Endothelial cell of umbilical vein (primary cell): Measurements from ENCODE around the gene AGFG2. TPM values are rescaled to one million over a fixed set of nuclear protein-coding genes. Genes with fewer than 3 reads are reported as not detected.

Experiments used
- BruUV-seq: library from RNA; stranded (reverse); fragments of 400-500 nt; replicated peaks from 2 replicates; lab custom pipeline; 2021; lab: Mats Ljungman, UMichigan
- CTCF ChIA-PET: fragments of 300-600, 350-600 bp; sonication (Branson Sonifier 250); formaldehyde crosslinking; loops from one replicate; lab custom pipeline; 2021; ENCODE audit warnings: antibody characterized with exemption, inconsistent platforms; lab: Charles Lee
- POLR2A ChIA-PET: fragments of 300-600, 350-600 bp; sonication (Branson Sonifier 250); formaldehyde crosslinking; loops from one replicate; lab custom pipeline; 2021; ENCODE audit warnings: antibody characterized with exemption, inconsistent platforms; lab: Charles Lee
- DNase-seq: peaks from one replicate; pipeline ENCODE4 v3.0.0-alpha.2; 2011; ENCODE audit warnings: low read depth, low spot score
- FAIRE-seq: peaks from 2 replicates; lab custom pipeline; 2011; peaks lifted over from hg19 to GRCh38; lab: Jason Lieb, UNC
- H2AFZ ChIP-seq: 2 replicates; pipeline ENCODE4 v1.6.0; 2012; ENCODE audit warnings: low read depth, low read length, control low read depth, inconsistent platforms
- H3K27ac ChIP-seq: 2 replicates; pipeline ENCODE4 v1.5.1; 2011; ENCODE audit warnings: low read depth, mild to moderate bottlenecking, control low read depth, low read length, moderate library complexity; ENCODE audit not compliant: insufficient read depth
- H3K27me3 ChIP-seq, 2 experiments: 2 replicates each; pipeline versions ENCODE4 v1.6.0 to v1.6.1; 2011; ENCODE audit warnings: low read length in 2 of 2, mixed read lengths in 1 of 2; ENCODE audit not compliant: control insufficient read depth in 2 of 2, insufficient read depth in 2 of 2
- H3K36me3 ChIP-seq, 2 experiments: 2 replicates in 1 of 2; 3 replicates in 1 of 2; pipeline ENCODE4 v1.5.1; 2011; ENCODE audit warnings: low read length in 2 of 2, mild to moderate bottlenecking in 1 of 2, moderate library complexity in 1 of 2; ENCODE audit not compliant: control insufficient read depth in 2 of 2, insufficient read depth in 2 of 2; ENCODE audit errors: extremely low read depth in 1 of 2
- H3K4me1 ChIP-seq: 3 replicates; pipeline ENCODE4 v1.5.1; 2011; ENCODE audit warnings: mild to moderate bottlenecking, low read length; ENCODE audit not compliant: control insufficient read depth, insufficient read depth; ENCODE audit errors: extremely low read depth
- H3K4me2 ChIP-seq: 2 replicates; pipeline ENCODE4 v1.6.1; 2011; ENCODE audit warnings: low read length, control low read depth, mixed read lengths; ENCODE audit not compliant: insufficient read depth
- H3K4me3 ChIP-seq, 3 experiments: fragments of 200-600 bp in 1 of 3; sonication (generic), shearing (Covaris generic) in 1 of 3; replicated peaks in 1 of 3; 2 replicates each; pipeline ENCODE4 v1.5.1; 2011 to 2016; ENCODE audit warnings: control low read depth in 3 of 3, low read length in 3 of 3, mild to moderate bottlenecking in 2 of 3, inconsistent platforms in 1 of 3, low read depth in 1 of 3, moderate library complexity in 1 of 3; ENCODE audit not compliant: insufficient read depth in 1 of 3
- H3K79me2 ChIP-seq: 2 replicates; pipeline ENCODE4 v1.6.0; 2012; ENCODE audit warnings: low read length, inconsistent platforms; ENCODE audit not compliant: control insufficient read depth, insufficient read depth
- H3K9ac ChIP-seq: replicated peaks from 2 replicates; pipeline ENCODE3; 2011; ENCODE audit warnings: low read length, control low read depth; ENCODE audit not compliant: insufficient read depth; ENCODE audit errors: extremely low read depth
- H3K9me1 ChIP-seq: replicated peaks from 3 replicates; pipeline ENCODE4 v1.6.0; 2011; ENCODE audit warnings: mild to moderate bottlenecking, low read length; ENCODE audit not compliant: control insufficient read depth, insufficient read depth; ENCODE audit errors: extremely low read depth
- H3K9me3 ChIP-seq: replicated peaks from 2 replicates; pipeline ENCODE4 v1.5.1; 2012; ENCODE audit warnings: low read length, inconsistent platforms; ENCODE audit not compliant: control insufficient read depth, insufficient read depth
- H4K20me1 ChIP-seq: replicated peaks from 2 replicates; pipeline ENCODE3; 2011; ENCODE audit warnings: mild to moderate bottlenecking, low read length; ENCODE audit not compliant: control insufficient read depth, insufficient read depth; ENCODE audit errors: extremely low read depth
- FOS ChIP-seq: IDR thresholded peaks from 2 replicates; pipeline ENCODE4 v1.6.1; 2011; ENCODE audit warnings: mild to moderate bottlenecking, low read length, moderate library complexity, borderline replicate concordance; ENCODE audit not compliant: insufficient read depth
- dilution Hi-C: fragments of 300-500 bp; cut with MboI; formaldehyde crosslinking; loops from one replicate; pipeline ENCODE4 v1.15.0; 2019; ENCODE audit warnings: low sequenced_read_pairs; ENCODE audit not compliant: extremely low pct_ligation_motif_present
- intact Hi-C: fragments of 100-400 bp; cut with micrococcal nuclease; formaldehyde crosslinking; loops from one replicate; pipeline ENCODE4 v1.10.0; 2022
- polyA plus RNA-seq, 4 experiments: library from polyadenylated mRNA; depleted of rRNA in 3 of 4; stranded (reverse) in 3 of 4; unstranded in 1 of 4; fragments of >200 nt; gene quantifications; 2 replicates each; pipeline versions ENCODE4 v1.2.1 to v1.2.3, GENCODE V29; 2011 to 2012; ENCODE audit warnings: missing spikeins in 1 of 4
- total RNA-seq: library from RNA; stranded (reverse); gene quantifications from 2 replicates; pipeline ENCODE4 v1.2.3, GENCODE V29; 2021
- TF ChIP-seq, protein P1 (sequence below): IDR thresholded peaks from 2 replicates; pipeline ENCODE4 v1.6.1; 2011; ENCODE audit not compliant: insufficient read depth, insufficient read length
- TF ChIP-seq, protein P2 (sequence below), 2 donors: IDR thresholded peaks; 1 replicate in 1 of 2; 2 replicates in 1 of 2; pipeline ENCODE4 v1.5.1; 2011; ENCODE audit warnings: low read length in 2 of 2, mild to moderate bottlenecking in 2 of 2, moderate library complexity in 2 of 2, control low read depth in 1 of 2, inconsistent platforms in 1 of 2, low read depth in 1 of 2; ENCODE audit not compliant: insufficient read depth in 1 of 2; ENCODE audit errors: extremely low read depth in 1 of 2

AGFG2 gene
- total and polyA plus RNA-seq, 2 donors (not counting 3 experiments of a cell fraction or from before 2014, with no cell fraction given): 33.6 to 44.6 TPM

DNA sequence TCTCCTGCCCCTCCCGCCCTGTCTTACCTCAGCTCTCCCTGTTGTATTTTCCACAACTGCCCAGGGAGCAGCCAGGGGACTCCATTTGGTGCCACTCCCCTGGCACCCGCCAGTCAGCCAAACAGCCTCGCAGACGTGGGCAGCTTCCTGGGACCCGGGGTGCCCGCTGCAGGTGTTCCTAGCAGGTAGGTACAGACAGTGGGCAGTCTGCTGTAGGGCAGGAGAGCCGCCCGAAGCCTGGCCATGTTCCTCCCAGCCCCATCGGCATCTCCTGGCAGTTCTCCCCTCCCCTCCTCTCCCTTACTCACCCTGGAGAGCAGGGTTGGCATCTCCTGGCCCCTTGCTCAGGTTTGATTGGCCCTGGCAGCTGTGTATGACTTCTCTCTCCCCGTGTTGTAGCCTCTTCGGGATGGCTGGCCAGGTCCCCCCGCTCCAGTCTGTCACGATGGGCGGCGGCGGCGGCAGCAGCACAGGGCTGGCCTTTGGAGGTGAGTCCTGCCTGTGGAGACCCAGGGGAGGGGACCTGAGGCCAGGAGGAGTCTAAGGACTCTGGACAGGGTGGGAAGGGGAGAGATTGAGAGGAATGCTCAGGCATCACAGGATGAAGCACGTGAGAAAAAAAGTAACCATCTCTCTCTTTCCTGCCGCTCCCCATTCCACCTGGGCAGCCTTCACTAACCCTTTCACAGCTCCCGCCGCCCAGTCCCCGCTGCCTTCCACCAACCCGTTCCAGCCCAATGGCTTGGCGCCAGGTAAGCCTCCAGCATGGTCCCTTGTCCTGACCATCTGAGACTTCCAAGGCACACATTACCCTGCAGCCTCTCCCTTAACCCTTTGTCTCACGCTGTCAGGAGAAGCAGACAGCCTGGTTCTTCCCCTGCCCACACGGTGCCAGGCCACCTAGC lies 23.4 kb downstream of the AGFG2 start:
- Histone ChIP-seq H3K27ac (no peak overlapping the region), H3K4me2 (no peak overlapping the region), H3K4me3 (no peak overlapping the region), H3K9ac (no peak overlapping the region), H2AFZ (no peak overlapping the region), H3K9me1 (no peaks in the 10 kb centered on the region), H3K9me3 (no peaks in the 10 kb centered on the region), H3K36me3 (peaks cover 0 to 24% of the 10 kb centered on the region in 2 experiments), H3K4me1 (peaks cover 6% of the 10 kb centered on the region), H3K27me3 (no peaks in the 10 kb centered on the region), H3K79me2 (no peaks in the 10 kb centered on the region), H4K20me1 (no peaks in the 10 kb centered on the region)
- FAIRE-seq (no peak), DNase-seq (no peak)
- POLR2A ChIA-PET: no interaction called here
- dilution Hi-C loops: no loop called here
- TF ChIP-seq, protein P1, sequence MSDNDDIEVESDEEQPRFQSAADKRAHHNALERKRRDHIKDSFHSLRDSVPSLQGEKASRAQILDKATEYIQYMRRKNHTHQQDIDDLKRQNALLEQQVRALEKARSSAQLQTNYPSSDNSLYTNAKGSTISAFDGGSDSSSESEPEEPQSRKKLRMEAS: no peak
- TF ChIP-seq, protein P2, sequence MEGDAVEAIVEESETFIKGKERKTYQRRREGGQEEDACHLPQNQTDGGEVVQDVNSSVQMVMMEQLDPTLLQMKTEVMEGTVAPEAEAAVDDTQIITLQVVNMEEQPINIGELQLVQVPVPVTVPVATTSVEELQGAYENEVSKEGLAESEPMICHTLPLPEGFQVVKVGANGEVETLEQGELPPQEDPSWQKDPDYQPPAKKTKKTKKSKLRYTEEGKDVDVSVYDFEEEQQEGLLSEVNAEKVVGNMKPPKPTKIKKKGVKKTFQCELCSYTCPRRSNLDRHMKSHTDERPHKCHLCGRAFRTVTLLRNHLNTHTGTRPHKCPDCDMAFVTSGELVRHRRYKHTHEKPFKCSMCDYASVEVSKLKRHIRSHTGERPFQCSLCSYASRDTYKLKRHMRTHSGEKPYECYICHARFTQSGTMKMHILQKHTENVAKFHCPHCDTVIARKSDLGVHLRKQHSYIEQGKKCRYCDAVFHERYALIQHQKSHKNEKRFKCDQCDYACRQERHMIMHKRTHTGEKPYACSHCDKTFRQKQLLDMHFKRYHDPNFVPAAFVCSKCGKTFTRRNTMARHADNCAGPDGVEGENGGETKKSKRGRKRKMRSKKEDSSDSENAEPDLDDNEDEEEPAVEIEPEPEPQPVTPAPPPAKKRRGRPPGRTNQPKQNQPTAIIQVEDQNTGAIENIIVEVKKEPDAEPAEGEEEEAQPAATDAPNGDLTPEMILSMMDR (IDR thresholded peaks at IDR 0.05; ENCODE audit: extremely low read depth in 1 of 2, insufficient read depth in 1 of 2, low read depth in 1 of 2, low read length in 2 of 2): no peak
- TF ChIP-seq FOS: no peak
- no TSS peak for BruUV-seq
- intact Hi-C loops: no loop called here
- CTCF ChIA-PET: interaction anchor here (0.7 to 4.2 kb wide), 7 partner anchors 10 to 163 kb away, joined by 3 to 119 read pairs (median 4); partner anchors contain the start of genes FBXO24 and SPACDR
